ENCODE measurements around the gene DDI2.

Gene DDI2

GRCh38 chr1:15700508-15700907 lies 83.2 kb downstream of the DDI2 start:
- no peak for DNase-seq (ENCODE audit: low read depth in 2 of 2, low spot score in 1 of 2)

DNA sequence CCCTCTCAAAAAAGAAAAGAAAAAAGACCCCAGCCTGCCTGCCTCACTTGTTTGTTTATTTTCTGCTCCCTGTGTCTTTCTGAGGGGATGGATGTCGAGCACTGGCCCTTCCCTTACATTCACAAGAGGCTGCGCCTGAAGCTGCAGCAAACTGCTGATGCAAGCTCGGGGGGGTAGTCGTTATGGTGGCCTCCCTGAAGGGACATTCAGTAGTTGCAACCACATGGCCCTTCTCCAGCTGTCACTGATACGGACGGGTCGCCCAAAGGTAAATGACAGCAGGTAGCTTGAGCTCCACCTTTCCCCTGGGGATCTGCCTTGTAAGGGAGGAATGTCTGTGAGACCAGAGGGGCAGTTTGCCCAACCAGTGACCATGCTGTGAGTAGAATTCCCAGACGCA lies 84.5 kb downstream of the DDI2 start:
- no peak for DNase-seq (ENCODE audit: low read depth in 2 of 2, low spot score in 1 of 2)

GRCh38 chr1:15702722-15703550 lies 85.7 kb downstream of the DDI2 start:
- no peak for DNase-seq (ENCODE audit: low read depth in 2 of 2, low spot score in 1 of 2)

- no peak for DNase-seq (ENCODE audit: low read depth in 2 of 2, low spot score in 1 of 2)
These were observed 86.3 kb downstream of the DDI2 start for GRCh38 chr1:15703562-15703961.

DNA sequence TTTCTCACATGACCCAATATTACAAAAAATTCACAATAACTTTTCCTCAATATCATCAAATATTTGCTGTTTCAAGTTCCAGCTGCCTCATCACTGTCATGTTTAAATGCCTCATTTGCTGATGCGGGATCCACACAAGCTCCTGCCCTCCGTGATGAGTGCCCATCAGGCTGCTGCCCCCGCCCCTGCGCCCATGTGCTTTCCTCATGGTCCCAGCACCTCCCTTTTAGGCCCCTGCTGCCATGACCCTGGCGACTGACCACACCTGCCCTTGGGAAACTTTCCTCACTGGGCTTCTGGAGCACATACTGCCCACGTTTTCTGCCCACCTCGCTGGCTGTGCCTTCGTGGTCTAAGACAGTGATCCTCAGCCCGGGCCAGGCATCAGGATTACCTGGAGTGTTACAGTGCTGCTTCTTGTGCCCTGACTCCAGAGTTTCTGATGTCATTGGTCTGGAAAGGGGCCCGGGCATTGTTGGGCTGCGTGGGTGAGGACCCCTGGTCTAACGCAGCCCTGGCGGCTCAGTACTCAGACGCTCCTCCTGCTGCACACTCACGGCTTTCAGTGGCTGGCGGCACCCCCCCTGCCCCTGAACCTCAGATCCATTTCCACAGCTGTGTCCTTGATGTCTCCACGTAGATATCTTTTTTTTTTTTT lies 87.4 kb downstream of the DDI2 start:
- DNase-seq (ENCODE audit: low read depth in 2 of 2, low spot score in 1 of 2), result no peak

- DNase-seq (ENCODE audit: low read depth in 2 of 2, low spot score in 1 of 2), result no peak
These were observed 87.9 kb downstream of the DDI2 start for GRCh38 chr1:15705184-15705566.

- DNase-seq (ENCODE audit: low read depth in 2 of 2, low spot score in 1 of 2), result no peak
These were observed 89.5 kb downstream of the DDI2 start for GRCh38 chr1:15706751-15707150.

GRCh38 chr1:15707239-15707925 lies 90.1 kb downstream of the DDI2 start:
- DNase-seq (ENCODE audit: low read depth in 2 of 2, low spot score in 1 of 2), result no peak

GRCh38 chr1:15708486-15709137 lies 91.4 kb downstream of the DDI2 start:
- no peak for DNase-seq (ENCODE audit: low read depth in 2 of 2, low spot score in 1 of 2)

DNA sequence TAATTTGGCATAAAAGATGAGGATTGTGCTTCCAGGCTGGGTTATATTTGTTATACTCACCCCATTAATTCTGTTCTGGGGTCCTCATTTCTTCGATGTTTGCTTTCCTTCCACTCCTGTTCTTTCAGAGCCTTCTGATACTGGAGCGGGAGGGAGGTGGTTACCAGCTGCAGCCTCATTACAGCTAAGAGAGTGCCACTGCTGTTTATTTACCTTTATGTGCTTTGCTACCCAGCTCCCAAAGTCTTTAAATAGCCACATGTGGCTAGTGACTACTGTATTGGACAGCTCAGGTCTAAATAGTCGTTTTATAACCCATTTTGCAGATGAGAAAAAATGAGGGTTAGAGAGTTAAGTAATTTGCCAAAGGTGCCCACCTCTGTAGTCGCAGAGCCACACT lies 92.0 kb downstream of the DDI2 start:
- DNase-seq (ENCODE audit: low read depth in 2 of 2, low spot score in 1 of 2), result no peak

DNA sequence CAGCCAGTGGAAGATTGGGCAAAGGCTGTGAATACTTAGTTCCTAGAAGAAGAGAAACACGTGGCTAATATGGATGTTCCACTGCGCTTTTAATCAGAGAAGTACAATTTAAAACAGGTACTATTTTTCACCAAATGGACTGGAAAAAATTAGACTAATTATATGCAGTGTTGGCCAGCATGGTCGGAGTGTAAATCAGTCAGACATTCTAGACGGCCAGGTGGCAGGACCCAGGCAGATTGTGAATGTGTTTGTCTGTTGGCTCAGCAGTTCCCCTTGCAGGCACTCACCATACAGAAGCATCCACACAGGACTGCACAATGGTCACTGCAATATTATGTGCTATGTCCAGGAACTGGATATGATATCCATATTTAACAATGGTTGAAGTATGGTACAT lies 94.9 kb downstream of the DDI2 start:
- no peak for DNase-seq (ENCODE audit: low read depth in 2 of 2, low spot score in 1 of 2)

GRCh38 chr1:15714406-15715136 lies 97.3 kb downstream of the DDI2 start:
- no peak for DNase-seq (ENCODE audit: low read depth in 2 of 2, low spot score in 1 of 2)

GRCh38 chr1:15717418-15718125 lies 100.3 kb downstream of the DDI2 start:
- DNase-seq (ENCODE audit: low read depth in 2 of 2, low spot score in 1 of 2), result no peak

- no peak for DNase-seq (ENCODE audit: low read depth in 2 of 2, low spot score in 1 of 2)
These were observed 100.9 kb downstream of the DDI2 start for GRCh38 chr1:15718199-15718601.
